ENCODE data around the gene PCDHA8.
"Not testable (repeated sequence)": the region's sequence is repeated elsewhere in the genome, so short reads cannot be mapped to it uniquely, and the experiment has no call there.

Gene PCDHA8

GRCh38 chr5:140840978-140841962 lies at the start of gene PCDHA8:
PCDHA8 (plus strand) TSS chr5:140841187; CDS start chr5:140841322, 135 bp downstream.
- TF ChIP-seq CTCF (IDR thresholded peaks at IDR 0.05; ENCODE audit: low read depth, low read length, missing control alignments), result no peak
- DNase-seq (ENCODE audit: low read depth), result no peak
- no peak within 1 kb of the TSS for H3K4me3 ChIP-seq (ENCODE audit: low read depth, low read length)

- DNase-seq (ENCODE audit: low read depth), result no peak
- TF ChIP-seq CTCF (IDR thresholded peaks at IDR 0.05; ENCODE audit: low read depth, low read length, missing control alignments), result no peak
- no peak within 1 kb of the TSS for H3K4me3 ChIP-seq (ENCODE audit: low read depth, low read length)
Measured at GRCh38 chr5:140794595-140795258, 46.3 kb upstream of the PCDHA8 start, which contains the start of gene PCDHA2. PCDHA2 (plus strand) TSS chr5:140794852.

- no peak for TF ChIP-seq CTCF (IDR thresholded peaks at IDR 0.05; ENCODE audit: low read depth, low read length, missing control alignments)
- no peak overlapping the region for H3K4me3 ChIP-seq (ENCODE audit: low read depth, low read length)
- no peak for DNase-seq (ENCODE audit: low read depth)
Measured at GRCh38 chr5:140795259-140795641, 45.7 kb upstream of the PCDHA8 start.

GRCh38 chr5:140796072-140796717 lies 44.8 kb upstream of the PCDHA8 start:
- not testable (repeated sequence) for DNase-seq (ENCODE audit: low read depth); H3K4me3 ChIP-seq (ENCODE audit: low read depth, low read length)

GRCh38 chr5:140796718-140797095 lies 44.3 kb upstream of the PCDHA8 start:
- TF ChIP-seq CTCF (IDR thresholded peaks at IDR 0.05; ENCODE audit: low read depth, low read length, missing control alignments), result no peak
- no peak for DNase-seq (ENCODE audit: low read depth)

GRCh38 chr5:140800816-140801493 lies 40.0 kb upstream of the PCDHA8 start, which contains the start of gene PCDHA3:
PCDHA3 (plus strand) TSS chr5:140801057.
- no peak for TF ChIP-seq CTCF (IDR thresholded peaks at IDR 0.05; ENCODE audit: low read depth, low read length, missing control alignments)
- no peak within 1 kb of the TSS for H3K4me3 ChIP-seq (ENCODE audit: low read depth, low read length)
- DNase-seq (ENCODE audit: low read depth), result no peak

More at GRCh38 chr5:140796718-140797095, 44.3 kb upstream of the PCDHA8 start:
- H3K4me3 ChIP-seq (ENCODE audit: low read depth, low read length), result no peak overlapping the region
